Coronary artery (tissue), 2 donors: ENCODE data around the gene CRELD1.

Source experiments
- DNase-seq: peaks from one replicate; pipeline ENCODE4 v3.0.0-alpha.2; 2017; ENCODE audit warnings: low spot score
- H3K27ac ChIP-seq, 2 donors: fragments of 200-600 bp; sonication (generic); one replicate each; pipeline ENCODE4 v1.5.1; 2016 to 2019
- H3K4me3 ChIP-seq: fragments of 200-600 bp; sonication (generic); 2 replicates; pipeline ENCODE4 v1.5.1; 2016; ENCODE audit warnings: mild to moderate bottlenecking, moderate library complexity
- TF ChIP-seq, protein P1 (sequence below): fragments of 200-600 bp; sonication (generic); IDR thresholded peaks from one replicate; pipeline ENCODE4 v1.5.1; 2019; ENCODE audit warnings: antibody characterized with exemption

The CRELD1 gene

DNA sequence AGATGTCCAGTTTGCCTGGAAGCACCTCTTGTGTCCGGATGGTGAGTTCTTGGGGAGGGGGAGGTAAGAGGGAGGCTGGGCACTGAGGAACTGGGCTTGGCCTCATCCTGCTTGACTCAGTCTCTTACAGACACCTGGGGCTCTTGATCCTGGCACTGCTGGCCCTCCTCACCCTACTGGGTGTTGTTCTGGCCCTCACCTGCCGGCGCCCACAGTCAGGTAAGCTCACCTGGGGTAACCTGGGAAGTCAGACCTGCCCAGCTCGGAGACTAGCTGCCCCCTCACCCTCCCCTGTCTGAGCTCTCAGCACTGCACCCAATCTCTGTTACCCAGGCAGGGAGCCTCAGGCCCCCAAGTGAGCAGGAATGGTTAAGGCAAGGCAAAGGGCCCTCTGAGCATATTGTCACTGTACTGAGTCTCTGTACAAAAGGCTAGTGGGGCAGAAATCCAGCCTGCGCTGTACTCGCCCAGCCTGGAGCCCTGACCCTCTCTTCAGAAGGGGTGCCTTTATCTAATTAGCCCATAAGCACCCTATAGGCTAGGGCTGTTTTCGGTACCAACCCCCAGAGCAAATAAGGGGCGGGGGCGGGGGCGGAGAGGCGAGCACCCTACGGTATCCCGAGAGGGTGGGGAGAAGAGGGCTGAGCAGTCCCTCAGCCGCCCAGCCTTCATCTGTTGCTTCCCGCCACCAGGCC is 18.9 kb upstream of the CRELD1 start:
- peak overlapping the region; percentile 80 to 92 for H3K27ac ChIP-seq

GRCh38 chr3:9915254-9916141 is 18.1 kb upstream of the CRELD1 start:
- TF ChIP-seq, protein P1, sequence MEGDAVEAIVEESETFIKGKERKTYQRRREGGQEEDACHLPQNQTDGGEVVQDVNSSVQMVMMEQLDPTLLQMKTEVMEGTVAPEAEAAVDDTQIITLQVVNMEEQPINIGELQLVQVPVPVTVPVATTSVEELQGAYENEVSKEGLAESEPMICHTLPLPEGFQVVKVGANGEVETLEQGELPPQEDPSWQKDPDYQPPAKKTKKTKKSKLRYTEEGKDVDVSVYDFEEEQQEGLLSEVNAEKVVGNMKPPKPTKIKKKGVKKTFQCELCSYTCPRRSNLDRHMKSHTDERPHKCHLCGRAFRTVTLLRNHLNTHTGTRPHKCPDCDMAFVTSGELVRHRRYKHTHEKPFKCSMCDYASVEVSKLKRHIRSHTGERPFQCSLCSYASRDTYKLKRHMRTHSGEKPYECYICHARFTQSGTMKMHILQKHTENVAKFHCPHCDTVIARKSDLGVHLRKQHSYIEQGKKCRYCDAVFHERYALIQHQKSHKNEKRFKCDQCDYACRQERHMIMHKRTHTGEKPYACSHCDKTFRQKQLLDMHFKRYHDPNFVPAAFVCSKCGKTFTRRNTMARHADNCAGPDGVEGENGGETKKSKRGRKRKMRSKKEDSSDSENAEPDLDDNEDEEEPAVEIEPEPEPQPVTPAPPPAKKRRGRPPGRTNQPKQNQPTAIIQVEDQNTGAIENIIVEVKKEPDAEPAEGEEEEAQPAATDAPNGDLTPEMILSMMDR: peak; percentile 31
- peak; percentile 83 for DNase-seq
- Histone ChIP-seq H3K4me3 (peak overlapping the region; percentile 79), H3K27ac (peak overlapping the region; percentile 80 to 92)

More for the DNA sequence above, 18.9 kb upstream of the CRELD1 start:
- H3K4me3 ChIP-seq: peak overlapping the region; percentile 79
- DNase-seq: peak; percentile 81
- TF ChIP-seq, protein P1: no peak

DNA sequence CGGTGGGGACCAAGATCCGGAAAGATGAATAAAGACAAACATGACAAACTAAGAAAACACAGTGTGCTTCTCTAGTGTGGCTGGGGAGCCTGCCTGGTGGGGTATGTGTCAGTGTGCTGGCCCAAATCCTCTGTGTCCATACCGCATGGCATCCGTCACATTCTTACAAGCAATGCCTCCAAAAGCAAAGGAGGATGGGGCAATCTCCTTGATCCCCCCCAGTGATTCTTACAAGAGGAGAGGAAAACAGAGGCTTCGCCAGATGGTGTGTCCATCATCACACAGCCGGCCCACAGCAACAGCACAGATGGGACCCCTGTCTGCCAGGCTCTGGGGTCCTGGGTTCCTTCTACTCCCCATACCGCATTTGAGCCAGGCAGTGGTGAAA is 17.3 kb upstream of the CRELD1 start:
- Histone ChIP-seq H3K4me3 (peak overlapping the region; percentile 79), H3K27ac (peak overlapping the region; percentile 80 to 92)
- TF ChIP-seq, protein P1: no peak
- no peak for DNase-seq

DNA sequence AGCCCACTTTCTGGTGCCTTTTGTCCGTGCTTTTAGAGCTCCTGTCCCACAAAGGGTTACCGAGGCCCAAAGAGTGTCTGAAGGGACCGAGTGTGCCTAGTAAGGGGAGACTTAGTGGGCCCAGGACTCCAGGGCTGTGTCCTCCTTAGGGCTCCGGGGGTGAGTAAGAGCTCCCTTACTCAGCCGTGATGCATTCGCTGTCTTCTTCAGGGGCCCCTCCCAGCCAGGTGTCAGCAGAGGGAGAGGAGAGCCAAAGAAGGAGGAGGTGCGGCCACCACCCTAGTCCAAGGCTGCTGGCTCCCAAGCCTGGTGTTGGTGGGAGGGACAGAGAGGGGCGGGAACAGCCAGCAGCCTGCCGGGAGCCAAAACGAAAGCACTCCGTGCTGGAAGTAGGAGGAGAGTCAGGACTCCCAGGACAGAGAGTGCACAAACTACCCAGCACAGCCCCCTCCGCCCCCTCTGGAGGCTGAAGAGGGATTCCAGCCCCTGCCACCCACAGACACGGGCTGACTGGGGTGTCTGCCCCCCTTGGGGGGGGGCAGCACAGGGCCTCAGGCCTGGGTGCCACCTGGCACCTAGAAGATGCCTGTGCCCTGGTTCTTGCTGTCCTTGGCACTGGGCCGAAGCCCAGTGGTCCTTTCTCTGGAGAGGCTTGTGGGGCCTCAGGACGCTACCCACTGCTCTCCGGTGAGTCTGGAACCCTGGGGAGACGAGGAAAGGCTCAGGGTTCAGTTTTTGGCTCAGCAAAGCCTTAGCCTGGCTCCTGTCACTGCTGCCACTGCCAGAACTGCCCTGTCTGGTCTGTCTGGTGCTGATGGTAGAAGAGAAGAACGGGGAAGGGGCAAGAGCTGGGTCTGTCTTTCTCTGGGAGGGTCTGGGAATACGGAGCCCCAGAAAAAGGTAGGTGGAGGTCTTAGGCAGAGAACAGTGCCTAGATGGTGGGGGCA is 16.6 kb upstream of the CRELD1 start, which contains the start of gene IL17RC:
Gene IL17RC (plus strand): TSS at position 365 of the 947 bp plus-strand sequence. CDS start 218 bp downstream, at position 583.
- peak within 1 kb of the TSS; percentile 79 for H3K4me3 ChIP-seq

DNA sequence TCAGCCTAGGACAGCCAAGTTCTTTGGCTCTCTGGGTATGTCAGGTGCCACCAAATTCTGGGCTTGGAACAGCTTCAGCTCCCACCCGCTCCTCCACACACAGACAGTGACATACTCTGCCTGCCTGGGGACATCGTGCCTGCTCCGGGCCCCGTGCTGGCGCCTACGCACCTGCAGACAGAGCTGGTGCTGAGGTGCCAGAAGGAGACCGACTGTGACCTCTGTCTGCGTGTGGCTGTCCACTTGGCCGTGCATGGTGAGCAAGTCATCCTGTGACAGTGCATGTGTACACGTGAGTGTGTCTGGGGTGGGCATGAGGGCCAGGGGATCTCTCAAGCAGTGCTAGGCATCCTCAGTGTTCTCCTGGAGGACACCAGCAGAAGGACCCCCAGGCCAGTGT is 15.8 kb upstream of the CRELD1 start:
- Histone ChIP-seq H3K27ac (peak overlapping the region; percentile 80 to 92), H3K4me3 (peak overlapping the region; percentile 79)
- DNase-seq: no peak
- TF ChIP-seq, protein P1: no peak

More for the DNA sequence above, 16.6 kb upstream of the CRELD1 start, which contains the start of gene IL17RC:
- TF ChIP-seq, protein P1: no peak
- peak within 1 kb of the TSS; percentile 80 to 92 for H3K27ac ChIP-seq
- peak; percentile 94 for DNase-seq

GRCh38 chr3:9918261-9919038 is 15.2 kb upstream of the CRELD1 start:
- TF ChIP-seq, protein P1: no peak
- no peak for DNase-seq
- H3K27ac ChIP-seq: no peak overlapping the region
- no peak overlapping the region for H3K4me3 ChIP-seq
